Tongue (tissue), 2 donors: ENCODE results near the gene PDGFD. TPM values are rescaled to one million over a fixed set of nuclear protein-coding genes. Genes with fewer than 3 reads are reported as not detected.

Source experiments
- DNase-seq: peaks from one replicate; pipeline ENCODE4 v3.0.0-alpha.2; 2015
- total RNA-seq: library from RNA; depleted of rRNA; stranded (reverse); fragments of >200 nt; gene quantifications from one replicate; pipeline ENCODE4 v1.2.3, GENCODE V29; 2014

The PDGFD gene
- total RNA-seq, 1 donor from 2014 or later: 9.5 TPM

DNA sequence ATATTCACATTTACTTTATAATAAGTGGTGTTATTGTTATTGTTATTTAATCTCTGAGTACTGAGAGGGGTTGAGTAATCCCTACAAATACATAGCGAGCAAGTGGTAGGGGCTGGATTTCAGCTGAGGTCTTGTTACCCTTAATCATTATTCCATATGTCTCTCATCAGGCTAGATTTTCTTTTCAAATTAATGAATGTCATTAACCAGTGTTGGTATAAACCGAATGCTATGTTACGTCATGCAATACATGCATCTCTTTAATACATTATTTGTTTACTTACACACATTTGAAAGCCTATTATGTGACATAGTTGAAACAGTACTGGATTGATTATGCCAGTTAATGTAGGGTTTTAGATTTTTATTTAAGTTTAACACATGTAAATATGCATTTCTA, 18.9 kb downstream of the PDGFD start:
- no peak for DNase-seq

GRCh38 chr11:104142698-104143097, 21.2 kb downstream of the PDGFD start:
- DNase-seq: no peak

DNA sequence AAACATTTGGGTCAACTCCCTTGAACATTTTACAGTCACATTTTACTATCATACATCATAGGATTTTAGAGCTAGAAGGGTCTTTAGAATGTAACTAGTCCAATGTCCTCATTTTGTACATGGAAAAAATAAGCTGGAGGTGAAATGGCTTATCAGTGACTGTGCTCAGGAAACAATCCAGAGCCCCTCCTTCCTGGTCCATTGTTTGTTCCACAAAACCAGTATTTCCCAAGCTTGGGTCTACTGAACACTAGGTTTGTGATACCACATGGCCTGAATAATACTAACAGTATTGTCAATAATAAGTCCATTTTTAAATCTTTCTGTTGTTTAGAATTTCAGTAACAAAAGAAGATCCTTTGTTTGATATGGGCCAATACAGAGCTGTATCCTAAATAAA, 27.1 kb downstream of the PDGFD start:
- DNase-seq: no peak

GRCh38 chr11:104134745-104135144, 29.2 kb downstream of the PDGFD start:
- no peak for DNase-seq

DNA sequence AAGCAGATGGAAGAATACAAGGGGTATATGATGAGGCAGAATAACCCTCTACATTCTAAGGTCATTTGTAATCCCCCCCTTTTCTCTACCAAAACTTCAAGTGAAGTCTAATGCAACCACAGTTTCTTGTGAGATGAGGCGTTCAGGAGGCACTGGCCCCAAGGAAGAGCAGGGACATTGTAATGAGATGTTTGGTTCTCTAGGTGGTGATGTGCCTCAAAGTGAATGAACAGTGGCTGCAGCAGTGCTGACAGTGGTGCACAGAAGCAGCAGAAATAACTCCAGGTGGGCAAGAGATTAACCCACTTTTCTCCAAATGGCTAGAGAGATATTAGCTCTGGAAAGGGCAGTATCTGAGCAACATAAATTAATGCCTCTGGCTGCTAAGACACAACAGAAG, 33.8 kb downstream of the PDGFD start:
- no peak for DNase-seq

- DNase-seq: no peak
These were observed 34.8 kb downstream of the PDGFD start for GRCh38 chr11:104129145-104129544.

GRCh38 chr11:104127828-104128227, 36.1 kb downstream of the PDGFD start:
- no peak for DNase-seq

DNA sequence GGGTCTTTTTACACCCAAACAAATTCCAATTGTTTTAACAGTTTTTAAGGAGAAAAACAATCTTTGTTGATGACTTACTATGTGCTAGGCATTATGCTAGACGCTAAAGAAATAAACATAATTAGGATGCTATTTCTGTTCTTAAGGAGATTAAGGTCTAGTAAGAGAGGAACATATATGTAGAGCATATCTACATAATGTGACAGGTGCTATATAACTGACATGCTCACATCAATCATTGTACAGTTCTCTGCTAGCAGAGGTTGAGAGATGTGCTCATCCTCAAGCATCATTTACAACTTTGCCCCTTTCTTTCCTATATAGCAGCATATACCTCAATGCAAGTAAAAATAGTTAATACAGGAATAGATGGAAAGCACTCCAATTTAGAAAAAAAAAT, 37.5 kb downstream of the PDGFD start:
- no peak for DNase-seq

DNA sequence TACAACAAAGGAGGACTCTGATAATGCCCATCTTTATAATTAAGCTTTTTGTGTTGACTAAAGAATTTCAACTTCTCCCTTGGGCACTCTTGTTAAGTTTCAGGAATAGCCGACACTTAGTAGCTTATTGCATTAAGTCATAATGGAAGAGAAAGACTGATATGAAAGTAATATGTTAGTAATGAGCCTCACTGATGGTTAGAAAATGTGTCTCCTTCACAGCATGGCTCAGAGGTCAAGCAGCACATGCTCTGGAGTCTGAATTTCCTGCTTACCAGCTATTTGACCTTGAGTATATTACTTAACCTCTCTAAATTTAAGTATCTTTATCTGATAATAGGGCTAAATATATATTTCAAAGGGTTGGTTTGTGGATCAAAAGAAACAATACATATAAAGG, 39.0 kb downstream of the PDGFD start:
- no peak for DNase-seq

- DNase-seq: no peak
These were observed 41.1 kb downstream of the PDGFD start for GRCh38 chr11:104122836-104123235.

DNA sequence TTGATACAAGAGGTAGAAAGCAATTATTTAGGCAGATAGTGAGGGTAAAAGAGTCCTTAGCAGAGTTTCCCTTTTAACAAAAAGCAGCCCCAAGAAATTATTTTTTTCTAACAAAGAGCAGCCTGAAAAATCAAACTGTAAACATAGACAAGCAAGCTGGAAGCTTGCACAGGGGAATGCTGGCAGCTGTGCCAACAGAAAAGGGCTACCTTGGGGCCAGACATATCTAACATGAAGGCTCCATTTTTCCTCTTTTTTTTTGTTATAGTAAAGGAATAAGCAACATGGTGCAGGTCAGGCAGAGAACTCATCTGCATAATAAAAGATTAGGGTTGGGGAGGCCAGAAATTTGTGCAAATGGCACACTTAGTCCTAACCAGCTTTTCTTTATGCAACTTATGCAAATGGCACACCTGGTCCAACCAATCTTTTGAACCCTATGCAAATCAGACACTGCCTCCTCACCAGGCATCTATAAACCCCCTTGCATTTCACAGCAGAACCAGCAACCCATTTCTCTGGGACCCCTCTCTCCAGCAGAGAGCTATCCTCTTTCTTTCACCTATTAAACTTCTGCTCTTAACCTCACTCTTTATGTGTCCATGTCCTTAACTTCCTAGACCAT, 41.8 kb downstream of the PDGFD start:
- DNase-seq: no peak

DNA sequence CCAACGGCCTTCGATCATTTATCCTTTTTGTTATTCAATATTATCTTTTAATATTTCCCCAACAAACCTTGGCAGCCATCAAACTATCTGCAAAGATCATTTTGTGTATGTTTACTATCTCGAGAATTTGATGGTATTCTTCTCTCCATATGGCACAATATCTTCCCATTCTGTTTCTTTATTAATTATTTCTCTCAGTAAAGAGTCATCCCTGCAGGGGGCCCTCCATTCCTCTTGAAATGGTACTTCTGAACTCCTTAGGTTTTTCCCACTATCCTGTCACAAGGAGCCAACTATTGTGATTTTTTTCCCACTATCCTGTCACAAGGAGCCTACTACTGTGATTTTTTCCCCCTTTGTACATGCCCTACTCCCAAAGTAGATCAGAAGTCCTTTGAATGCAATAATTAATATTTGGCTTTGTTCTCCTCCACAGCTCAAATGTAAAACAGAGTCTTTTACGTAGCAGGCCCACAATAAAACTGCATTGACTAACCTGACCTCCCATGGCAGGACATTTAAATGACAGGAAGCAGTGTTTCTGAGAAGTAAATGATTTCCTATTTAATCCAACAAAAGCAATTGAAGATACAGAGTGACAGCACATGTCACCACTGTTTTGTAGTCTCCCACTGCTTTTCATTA, 43.3 kb downstream of the PDGFD start:
- no peak for DNase-seq

DNA sequence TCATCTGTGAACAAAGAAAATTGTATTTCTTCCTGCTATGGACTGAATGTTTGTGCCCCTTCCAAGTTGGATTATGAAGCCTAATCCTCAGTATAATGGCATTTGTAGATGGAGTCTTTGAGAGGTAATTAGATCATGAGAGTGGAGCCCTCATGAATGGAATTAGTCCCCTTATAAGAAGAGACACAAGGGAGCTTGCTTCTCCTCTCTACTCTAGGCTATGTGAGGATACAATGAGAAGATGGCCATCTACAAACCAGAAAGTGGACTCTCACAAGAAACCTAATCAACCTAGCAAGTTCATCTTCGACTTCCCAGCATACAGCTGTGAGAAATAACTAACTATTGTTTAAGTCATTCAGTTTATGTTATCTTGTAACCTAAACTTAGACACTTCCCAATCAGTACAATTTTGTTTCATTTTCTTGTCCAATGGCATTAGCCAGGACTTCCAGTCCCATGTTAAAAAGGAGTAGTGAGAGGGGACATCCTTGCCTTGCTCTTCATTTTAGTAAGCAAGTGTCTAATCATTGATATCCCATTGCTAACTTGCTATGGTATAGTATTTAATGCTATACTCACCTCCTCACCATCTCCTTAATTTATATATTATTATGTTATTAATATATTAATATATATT, 45.7 kb downstream of the PDGFD start:
- no peak for DNase-seq

GRCh38 chr11:104113541-104113940, 50.4 kb downstream of the PDGFD start:
- no peak for DNase-seq

- no peak for DNase-seq
These were observed 57.7 kb downstream of the PDGFD start for GRCh38 chr11:104106136-104106754.

- DNase-seq: no peak
These were observed 58.8 kb downstream of the PDGFD start for GRCh38 chr11:104105155-104105554.

DNA sequence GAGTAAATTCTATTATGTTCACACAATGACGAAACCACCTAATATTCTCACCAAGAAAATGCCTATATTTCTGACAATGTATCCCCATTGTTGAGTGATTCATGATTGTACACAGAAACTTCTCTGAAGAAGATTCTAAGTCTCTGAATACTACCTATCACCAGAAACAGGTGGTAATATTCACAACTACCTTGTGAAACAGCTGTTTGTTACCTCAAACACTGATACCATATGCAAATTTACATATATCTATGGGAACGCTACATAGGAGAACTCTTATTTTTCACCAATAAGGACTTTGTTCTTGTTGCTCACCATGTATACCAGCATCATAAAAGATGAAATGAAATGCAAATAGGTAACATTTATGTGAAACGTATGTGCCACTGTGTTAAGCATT, 59.3 kb downstream of the PDGFD start:
- DNase-seq: no peak

DNA sequence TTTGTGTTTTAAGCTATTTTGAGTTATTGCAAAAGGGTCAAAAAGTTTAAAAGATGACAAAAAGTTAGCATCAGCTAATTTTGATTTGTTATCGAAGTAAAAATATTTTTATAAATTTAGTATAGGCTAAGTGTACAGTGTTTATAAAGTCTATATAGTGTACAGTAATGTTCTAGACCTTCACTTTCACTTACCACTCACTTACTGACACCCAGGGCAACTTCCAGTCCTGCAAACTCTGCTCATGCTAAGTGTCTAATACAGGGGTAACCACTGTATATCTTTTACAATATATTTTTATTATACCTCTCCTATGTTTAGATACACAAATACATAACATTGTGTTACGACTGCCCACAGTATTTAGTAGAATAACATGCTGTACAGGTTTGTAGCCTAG, 59.7 kb downstream of the PDGFD start:
- no peak for DNase-seq

DNA sequence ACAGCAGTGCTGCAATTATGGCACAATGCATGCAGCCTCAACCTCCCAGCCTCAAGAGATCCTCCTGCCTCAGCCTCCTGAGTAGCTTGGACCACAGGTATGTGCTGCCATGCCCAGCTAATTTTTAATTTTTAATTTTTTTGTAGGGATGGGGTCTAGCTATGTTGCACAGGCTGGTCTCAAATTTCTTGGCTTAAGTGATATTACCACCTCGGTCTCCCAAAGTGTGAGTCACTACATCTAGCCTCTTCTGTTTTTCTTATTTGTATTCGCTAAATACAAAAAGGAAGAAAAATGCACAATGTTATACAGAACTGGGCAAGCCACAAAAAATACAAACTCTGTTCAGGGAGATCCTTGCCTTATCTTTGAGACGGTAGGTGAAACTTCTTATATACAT, 65.4 kb downstream of the PDGFD start:
- DNase-seq: no peak

- DNase-seq: no peak
These were observed 65.8 kb downstream of the PDGFD start for GRCh38 chr11:104098132-104098531.

- no peak for DNase-seq
These were observed 67.0 kb downstream of the PDGFD start for GRCh38 chr11:104096900-104097299.

GRCh38 chr11:104095791-104096190, 68.2 kb downstream of the PDGFD start:
- peak; percentile 49 for DNase-seq

GRCh38 chr11:104094576-104094975, 69.4 kb downstream of the PDGFD start:
- DNase-seq: no peak
